GM19240 (cell line): ENCODE measurements around the gene DDX27.

Experiments used
- DNase-seq: peaks from one replicate; pipeline ENCODE4 v3.0.0; 2011; ENCODE audit warnings: low spot score; ENCODE audit not compliant: insufficient read length

DDX27 gene

GRCh38 chr20:49247792-49248191 lies 28.6 kb downstream of the DDX27 start:
- DNase-seq = no peak

DNA sequence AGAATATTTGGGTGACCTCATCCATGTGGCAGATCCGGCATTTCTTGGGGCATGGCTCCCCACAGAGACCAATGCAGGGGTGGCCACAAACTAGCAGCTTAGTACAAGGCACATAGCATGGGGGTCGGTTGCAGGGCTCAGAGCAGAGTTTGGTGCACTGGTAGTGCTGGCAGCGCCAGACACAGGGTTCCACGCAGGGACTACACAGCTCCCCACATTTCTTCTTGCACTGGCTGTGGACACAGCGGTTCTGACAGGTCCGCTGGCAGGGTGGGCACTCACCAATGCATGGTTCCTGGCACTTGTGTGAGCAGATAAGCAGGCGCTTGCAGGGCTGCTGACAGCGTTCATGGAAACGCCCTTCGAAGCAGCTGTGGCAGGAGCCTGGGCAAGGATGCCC lies 29.1 kb downstream of the DDX27 start:
- DNase-seq = no peak

DNA sequence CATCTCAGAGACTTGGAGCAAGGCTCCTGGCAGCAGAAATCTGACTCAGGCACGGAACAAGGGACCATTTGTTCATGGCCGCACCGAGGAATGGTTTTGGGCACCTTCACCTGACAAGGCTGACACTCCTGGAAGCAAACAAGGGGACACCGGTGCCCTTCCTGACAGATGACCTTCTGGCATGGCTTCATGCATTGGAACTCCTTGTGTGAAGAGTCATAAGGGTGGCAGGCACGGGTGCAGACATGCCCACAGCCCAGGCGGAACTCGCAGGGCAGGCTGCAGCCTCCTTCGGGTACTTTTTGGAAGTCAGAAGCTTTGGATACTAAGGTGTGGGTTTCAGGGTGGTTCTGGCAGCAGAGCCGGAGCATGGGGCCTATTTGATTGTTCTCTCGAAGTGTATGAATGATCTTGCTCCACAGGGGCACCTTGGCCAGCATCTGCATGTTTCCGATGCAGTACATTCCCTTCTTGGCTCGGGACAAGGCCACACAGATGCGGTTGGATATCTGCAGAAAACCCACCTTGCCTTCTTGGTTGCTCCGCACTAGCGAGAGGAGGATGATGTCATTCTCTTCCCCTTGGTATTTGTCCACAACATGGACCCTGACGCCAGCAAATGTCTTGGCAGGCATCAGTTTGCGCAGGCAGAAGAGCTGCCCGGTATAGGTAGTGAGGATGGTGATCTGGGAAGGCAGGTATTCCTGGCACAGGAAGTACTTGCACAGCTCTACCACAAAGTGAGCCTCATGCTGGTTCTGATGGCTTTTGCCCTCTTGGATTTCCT lies 29.9 kb downstream of the DDX27 start:
- no peak for DNase-seq

- DNase-seq = no peak
Observed at GRCh38 chr20:49252556-49253350, 33.5 kb downstream of the DDX27 start.

GRCh38 chr20:49256261-49256660 lies 37.0 kb downstream of the DDX27 start:
- no peak for DNase-seq

DNA sequence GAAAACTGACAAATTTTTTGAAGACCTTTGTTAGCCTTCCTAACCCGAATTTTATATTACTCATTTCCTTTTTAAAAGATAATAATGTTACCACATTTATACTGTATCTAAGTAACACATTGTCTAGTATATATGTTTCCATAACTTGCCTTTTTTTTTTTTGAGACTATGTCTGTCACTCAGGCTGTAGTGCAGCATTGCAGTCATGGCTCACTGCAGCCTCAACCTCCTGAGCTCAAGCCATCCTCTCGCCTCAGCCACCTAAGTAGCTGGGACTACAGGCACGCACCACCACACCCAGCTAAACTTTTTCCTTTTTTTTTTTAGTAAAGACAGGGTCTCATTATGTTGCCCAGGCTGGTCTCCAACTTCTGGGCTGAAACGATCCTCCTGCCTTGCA lies 40.1 kb downstream of the DDX27 start:
- DNase-seq = no peak

DNA sequence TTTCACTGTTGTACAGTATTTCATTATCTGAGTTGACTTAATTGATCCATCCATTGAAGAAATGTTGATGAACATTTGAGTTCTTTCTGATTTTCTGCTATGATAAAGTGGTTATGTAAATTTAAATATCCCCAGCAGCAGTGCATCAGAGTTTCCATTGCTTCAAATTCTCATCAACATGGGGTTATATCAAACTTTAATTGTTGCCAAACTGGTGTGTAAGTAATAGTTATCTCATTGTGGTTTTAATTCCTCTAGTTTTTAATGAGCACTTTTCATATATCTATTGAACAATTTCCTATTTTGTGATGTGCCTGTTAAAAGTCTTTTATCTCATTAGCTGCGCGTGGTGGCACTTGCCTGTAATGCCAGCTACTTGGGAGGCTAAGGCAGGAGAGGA lies 40.6 kb downstream of the DDX27 start:
- DNase-seq = no peak

GRCh38 chr20:49260218-49260617 lies 41.0 kb downstream of the DDX27 start:
- DNase-seq = no peak

- no peak for DNase-seq
Observed at GRCh38 chr20:49261173-49261572, 42.0 kb downstream of the DDX27 start.

- no peak for DNase-seq
Observed at GRCh38 chr20:49262444-49262843, 43.2 kb downstream of the DDX27 start.

GRCh38 chr20:49267327-49267726 lies 48.1 kb downstream of the DDX27 start:
- no peak for DNase-seq

DNA sequence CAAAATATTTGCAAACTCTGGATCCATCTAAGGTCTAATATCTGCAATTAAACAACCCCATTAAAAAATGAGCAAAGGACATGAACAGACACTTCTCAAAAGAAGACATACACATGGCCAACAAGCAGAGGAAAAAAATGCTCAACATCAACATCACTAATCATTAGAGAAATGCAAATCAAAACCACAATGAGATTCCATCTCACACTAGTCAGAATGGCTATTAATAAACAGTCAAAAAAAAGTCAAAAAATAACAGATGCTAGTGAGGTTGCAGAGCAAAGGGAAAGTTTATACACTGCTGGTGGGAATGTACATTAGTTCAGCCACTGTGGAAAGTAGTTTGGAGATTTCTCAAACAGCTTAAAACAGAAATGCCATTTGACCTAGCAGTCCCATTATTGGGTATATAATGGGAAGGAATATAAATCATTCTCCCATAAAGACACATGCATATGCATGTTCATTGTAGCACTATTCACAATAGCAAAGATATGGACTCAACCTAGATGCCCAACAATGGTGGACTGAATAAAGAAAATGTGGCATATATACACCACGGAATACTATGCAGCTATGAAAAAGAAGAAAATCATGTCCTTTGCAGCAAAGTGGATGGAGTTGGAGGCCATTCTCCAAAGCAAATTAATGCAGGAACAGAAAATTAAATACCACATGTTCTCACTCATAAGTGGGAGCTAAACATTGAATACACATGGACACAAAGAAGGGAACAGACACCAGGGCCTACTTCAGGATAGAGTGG lies 49.6 kb downstream of the DDX27 start:
- no peak for DNase-seq

- DNase-seq = no peak
Observed at GRCh38 chr20:49270177-49270576, 51.0 kb downstream of the DDX27 start.

- DNase-seq = no peak
Observed at GRCh38 chr20:49270736-49271135, 51.5 kb downstream of the DDX27 start.

- no peak for DNase-seq
Observed at GRCh38 chr20:49272654-49273053, 53.4 kb downstream of the DDX27 start.

DNA sequence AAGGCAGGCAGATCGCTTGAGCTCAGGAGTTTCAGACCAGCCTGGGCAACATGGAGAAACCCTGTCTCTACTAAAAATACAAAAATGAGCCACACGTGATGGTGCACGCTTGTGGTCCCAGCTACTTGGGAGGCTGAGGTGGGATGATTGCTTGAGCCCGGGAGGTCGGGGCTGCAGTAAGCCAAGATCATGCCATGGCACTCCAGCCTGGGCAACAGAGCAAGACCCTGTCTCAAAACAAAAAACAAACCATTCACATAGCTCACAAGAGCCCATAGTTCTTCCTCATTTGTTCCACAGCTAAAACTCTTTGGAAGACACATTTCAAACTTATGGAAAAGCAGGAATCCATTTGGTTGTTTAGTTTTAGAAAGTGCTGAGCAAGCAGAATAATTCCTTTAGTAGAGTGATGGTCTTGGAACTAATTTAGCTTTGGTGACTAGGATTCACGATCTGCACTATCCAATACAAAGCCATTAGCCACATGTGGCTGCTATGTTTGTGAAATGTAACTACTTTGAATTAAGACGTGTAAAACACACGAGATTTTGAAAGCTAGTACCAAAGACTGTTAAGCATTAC lies 54.6 kb downstream of the DDX27 start:
- DNase-seq = no peak

GRCh38 chr20:49275216-49275615 lies 56.0 kb downstream of the DDX27 start:
- no peak for DNase-seq

DNA sequence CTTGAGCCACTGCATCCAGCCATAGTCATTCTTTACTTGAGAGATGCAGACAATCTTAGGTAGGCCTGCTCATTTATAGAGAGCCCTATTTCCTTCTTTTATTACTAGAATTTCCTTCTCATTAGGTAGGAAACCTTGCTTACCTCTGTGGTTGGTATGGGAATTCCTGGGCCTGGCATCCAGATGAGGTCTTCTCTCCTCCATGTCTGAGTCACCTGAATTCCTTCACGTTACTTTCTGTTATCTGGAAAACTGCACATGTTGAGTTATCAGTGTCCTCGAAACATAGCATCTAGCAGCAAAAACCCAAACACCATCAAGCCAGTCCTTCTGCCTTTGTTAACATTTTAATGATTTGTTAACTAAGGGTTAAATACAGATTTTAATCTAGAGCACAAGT lies 56.4 kb downstream of the DDX27 start:
- DNase-seq = no peak

DNA sequence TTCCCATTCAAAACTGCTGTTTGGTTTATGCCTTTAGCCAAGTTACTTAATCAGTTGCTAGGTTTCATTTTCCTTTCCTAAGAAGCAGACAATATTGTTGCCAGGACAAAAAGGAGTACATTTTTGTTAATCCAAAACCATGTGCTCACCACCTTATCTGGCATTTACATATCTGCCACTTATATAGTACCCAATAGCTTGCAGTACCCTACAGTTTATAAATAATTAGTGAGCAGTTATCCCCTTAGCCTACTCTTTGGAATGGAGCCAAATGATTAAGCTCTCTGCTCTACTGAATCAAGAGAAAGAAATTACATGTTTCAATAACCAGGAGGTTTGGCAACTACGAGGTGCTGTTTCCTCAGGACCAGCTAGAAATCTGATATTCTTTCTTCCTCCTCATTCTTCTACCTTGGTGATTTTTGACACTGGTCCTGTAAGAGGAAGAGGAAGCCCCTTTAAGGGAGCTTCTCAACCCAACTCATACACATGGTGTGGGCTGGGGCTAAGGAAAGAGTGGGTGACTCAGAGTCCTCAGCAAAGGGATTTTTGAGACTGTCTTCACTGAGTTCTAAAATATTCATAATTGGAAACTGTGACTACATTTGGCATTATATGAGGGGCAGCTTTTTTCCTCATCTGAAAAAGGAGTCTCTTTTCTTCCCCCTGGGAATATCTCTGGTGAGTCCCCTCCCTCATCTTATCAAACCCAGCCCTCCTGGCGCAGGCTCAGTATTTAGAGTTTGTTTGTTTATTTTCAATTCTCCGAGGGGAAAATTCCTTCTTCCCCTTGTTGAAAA lies 57.1 kb downstream of the DDX27 start:
- no peak for DNase-seq

GRCh38 chr20:49276961-49277785 lies 58.0 kb downstream of the DDX27 start:
- no peak for DNase-seq
